ENCODE measurements around the gene GAPT.

GRCh38 chr5:58544195-58544594 lies 53.0 kb downstream of the GAPT start:
- TF ChIP-seq, protein P1, sequence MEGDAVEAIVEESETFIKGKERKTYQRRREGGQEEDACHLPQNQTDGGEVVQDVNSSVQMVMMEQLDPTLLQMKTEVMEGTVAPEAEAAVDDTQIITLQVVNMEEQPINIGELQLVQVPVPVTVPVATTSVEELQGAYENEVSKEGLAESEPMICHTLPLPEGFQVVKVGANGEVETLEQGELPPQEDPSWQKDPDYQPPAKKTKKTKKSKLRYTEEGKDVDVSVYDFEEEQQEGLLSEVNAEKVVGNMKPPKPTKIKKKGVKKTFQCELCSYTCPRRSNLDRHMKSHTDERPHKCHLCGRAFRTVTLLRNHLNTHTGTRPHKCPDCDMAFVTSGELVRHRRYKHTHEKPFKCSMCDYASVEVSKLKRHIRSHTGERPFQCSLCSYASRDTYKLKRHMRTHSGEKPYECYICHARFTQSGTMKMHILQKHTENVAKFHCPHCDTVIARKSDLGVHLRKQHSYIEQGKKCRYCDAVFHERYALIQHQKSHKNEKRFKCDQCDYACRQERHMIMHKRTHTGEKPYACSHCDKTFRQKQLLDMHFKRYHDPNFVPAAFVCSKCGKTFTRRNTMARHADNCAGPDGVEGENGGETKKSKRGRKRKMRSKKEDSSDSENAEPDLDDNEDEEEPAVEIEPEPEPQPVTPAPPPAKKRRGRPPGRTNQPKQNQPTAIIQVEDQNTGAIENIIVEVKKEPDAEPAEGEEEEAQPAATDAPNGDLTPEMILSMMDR (IDR thresholded peaks at IDR 0.05; ENCODE audit: poor library complexity, severe bottlenecking), result no peak
- TF ChIP-seq, protein P2, sequence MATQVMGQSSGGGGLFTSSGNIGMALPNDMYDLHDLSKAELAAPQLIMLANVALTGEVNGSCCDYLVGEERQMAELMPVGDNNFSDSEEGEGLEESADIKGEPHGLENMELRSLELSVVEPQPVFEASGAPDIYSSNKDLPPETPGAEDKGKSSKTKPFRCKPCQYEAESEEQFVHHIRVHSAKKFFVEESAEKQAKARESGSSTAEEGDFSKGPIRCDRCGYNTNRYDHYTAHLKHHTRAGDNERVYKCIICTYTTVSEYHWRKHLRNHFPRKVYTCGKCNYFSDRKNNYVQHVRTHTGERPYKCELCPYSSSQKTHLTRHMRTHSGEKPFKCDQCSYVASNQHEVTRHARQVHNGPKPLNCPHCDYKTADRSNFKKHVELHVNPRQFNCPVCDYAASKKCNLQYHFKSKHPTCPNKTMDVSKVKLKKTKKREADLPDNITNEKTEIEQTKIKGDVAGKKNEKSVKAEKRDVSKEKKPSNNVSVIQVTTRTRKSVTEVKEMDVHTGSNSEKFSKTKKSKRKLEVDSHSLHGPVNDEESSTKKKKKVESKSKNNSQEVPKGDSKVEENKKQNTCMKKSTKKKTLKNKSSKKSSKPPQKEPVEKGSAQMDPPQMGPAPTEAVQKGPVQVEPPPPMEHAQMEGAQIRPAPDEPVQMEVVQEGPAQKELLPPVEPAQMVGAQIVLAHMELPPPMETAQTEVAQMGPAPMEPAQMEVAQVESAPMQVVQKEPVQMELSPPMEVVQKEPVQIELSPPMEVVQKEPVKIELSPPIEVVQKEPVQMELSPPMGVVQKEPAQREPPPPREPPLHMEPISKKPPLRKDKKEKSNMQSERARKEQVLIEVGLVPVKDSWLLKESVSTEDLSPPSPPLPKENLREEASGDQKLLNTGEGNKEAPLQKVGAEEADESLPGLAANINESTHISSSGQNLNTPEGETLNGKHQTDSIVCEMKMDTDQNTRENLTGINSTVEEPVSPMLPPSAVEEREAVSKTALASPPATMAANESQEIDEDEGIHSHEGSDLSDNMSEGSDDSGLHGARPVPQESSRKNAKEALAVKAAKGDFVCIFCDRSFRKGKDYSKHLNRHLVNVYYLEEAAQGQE (IDR thresholded peaks at IDR 0.05; ENCODE audit: borderline replicate concordance), result no peak
- no peak for TF ChIP-seq EP300 (conservative IDR thresholded peaks at IDR 0.05; ENCODE audit: poor library complexity, severe bottlenecking)
- no peak for TF ChIP-seq TAF1 (IDR thresholded peaks at IDR 0.05; ENCODE audit: low read depth)
- TF ChIP-seq SMC3 (conservative IDR thresholded peaks at IDR 0.05; ENCODE audit: poor library complexity), result no peak
- no peak for TF ChIP-seq POLR2AphosphoS5 (IDR thresholded peaks at IDR 0.05)
- no peak for TF ChIP-seq EZH2 (IDR thresholded peaks at IDR 0.05; ENCODE audit: borderline replicate concordance, insufficient read depth, low read length, poor library complexity, severe bottlenecking)
- TF ChIP-seq RAD21 (conservative IDR thresholded peaks at IDR 0.05), result no peak
- no peak for TF ChIP-seq MXI1 (conservative IDR thresholded peaks at IDR 0.05; ENCODE audit: poor library complexity, severe bottlenecking)

Measured in neural cell (in vitro differentiated cells).